ENCODE data around the gene SLC25A13. TPM values are rescaled to one million over a fixed set of nuclear protein-coding genes. Genes with fewer than 3 reads are reported as not detected.

Gene SLC25A13
- total RNA-seq, 1 experiment from 2014 or later: 71.7 TPM

DNA sequence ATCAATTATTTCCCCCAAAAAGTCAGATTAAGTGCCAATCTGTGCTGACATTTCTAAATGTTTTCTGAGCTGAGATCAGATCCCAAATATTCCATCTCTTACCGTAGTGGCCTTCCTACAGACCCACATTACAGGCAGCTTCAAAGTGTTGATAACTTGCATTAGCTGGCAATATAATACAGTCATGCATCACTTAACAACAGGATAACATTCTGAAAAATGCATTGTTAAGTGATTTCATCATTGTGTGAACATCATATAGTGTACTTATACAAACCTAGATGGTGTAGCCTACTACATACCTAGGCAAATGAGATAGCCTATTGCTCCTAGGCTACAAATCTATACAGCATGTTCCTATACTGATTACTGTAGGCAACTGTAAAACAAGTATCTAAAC, 22.4 kb downstream of the SLC25A13 start:
- Histone ChIP-seq H2BK20ac (ENCODE audit: low read depth, low read length, poor library complexity, severe bottlenecking) (no peak overlapping the region), H2BK12ac (ENCODE audit: insufficient read length, low read depth, low read length) (no peak overlapping the region), H3K4me1 (ENCODE audit: insufficient read depth, low read length) (no peaks in the 10 kb centered on the region), H3K27me3 (ENCODE audit: insufficient read depth, low read length) (no peaks in the 10 kb centered on the region), H2AFZ (ENCODE audit: low read length) (no peak overlapping the region), H2BK120ac (ENCODE audit: low read depth, low read length, poor library complexity, severe bottlenecking) (no peak overlapping the region), H2AK5ac (ENCODE audit: insufficient read length, low read length) (no peak overlapping the region), H2BK15ac (ENCODE audit: low read depth, low read length) (no peak overlapping the region), H3K9ac (ENCODE audit: extremely low read depth, insufficient read length, low read length) (no peak overlapping the region), H4K5ac (ENCODE audit: insufficient read length, low read depth, low read length) (no peak overlapping the region), H3K79me2 (ENCODE audit: insufficient read depth, low read length) (peaks cover 1% of the 10 kb centered on the region; the same call in 1 of the 2 replicates), H3K9me3 (ENCODE audit: control insufficient read depth, low read depth, low read length) (no peaks in the 10 kb centered on the region), H3K14ac (ENCODE audit: insufficient read depth, low read length) (no peak overlapping the region), H3K23me2 (ENCODE audit: insufficient read length, low read depth, low read length, poor library complexity, severe bottlenecking) (no peaks in the 10 kb centered on the region), H4K20me1 (ENCODE audit: control insufficient read depth, insufficient read depth, insufficient read length) (no peaks in the 10 kb centered on the region), H4K8ac (replicated peaks; ENCODE audit: insufficient read length, low read depth, low read length) (no peak overlapping the region), H3K4ac (ENCODE audit: low read depth, low read length) (no peak overlapping the region), H4K91ac (ENCODE audit: insufficient read length, low read depth, low read length) (no peak overlapping the region), H3K79me1 (ENCODE audit: insufficient read depth, low read depth, low read length, poor library complexity, severe bottlenecking) (peaks cover 3% of the 10 kb centered on the region), H3K18ac (ENCODE audit: insufficient read length, low read depth, low read length) (no peak overlapping the region), H3K23ac (ENCODE audit: insufficient read length, low read depth, low read length) (no peak overlapping the region), H3K27ac (ENCODE audit: insufficient read length, low read depth, low read length) (no peak overlapping the region), H3K56ac (ENCODE audit: insufficient read length, low read depth, low read length) (no peak overlapping the region), H3K4me2 (ENCODE audit: insufficient read depth, insufficient read length, low read length) (no peak overlapping the region), H2BK5ac (ENCODE audit: insufficient read length, low read length) (no peak overlapping the region), H3T11ph (ENCODE audit: low read length) (no peak overlapping the region)
- Mint-ChIP-seq H3K9me3 (peaks cover 3 to 4% of the 10 kb centered on the region in 2 experiments; a peak in 3 of 5 replicates), H3K27ac (no peak overlapping the region), H3K4me3 (no peak overlapping the region), H3K27me3 (ENCODE audit: low read depth) (no peaks in the 10 kb centered on the region), H3K36me3 (ENCODE audit: insufficient read depth in 1 of 3, low read depth in 3 of 3) (peaks cover 15 to 20% (median 17%) of the 10 kb centered on the region in 3 experiments), H3K4me1 (peaks cover 3 to 4% of the 10 kb centered on the region in 2 experiments; a peak in 3 of 4 replicates)
- TF ChIP-seq, protein P1, sequence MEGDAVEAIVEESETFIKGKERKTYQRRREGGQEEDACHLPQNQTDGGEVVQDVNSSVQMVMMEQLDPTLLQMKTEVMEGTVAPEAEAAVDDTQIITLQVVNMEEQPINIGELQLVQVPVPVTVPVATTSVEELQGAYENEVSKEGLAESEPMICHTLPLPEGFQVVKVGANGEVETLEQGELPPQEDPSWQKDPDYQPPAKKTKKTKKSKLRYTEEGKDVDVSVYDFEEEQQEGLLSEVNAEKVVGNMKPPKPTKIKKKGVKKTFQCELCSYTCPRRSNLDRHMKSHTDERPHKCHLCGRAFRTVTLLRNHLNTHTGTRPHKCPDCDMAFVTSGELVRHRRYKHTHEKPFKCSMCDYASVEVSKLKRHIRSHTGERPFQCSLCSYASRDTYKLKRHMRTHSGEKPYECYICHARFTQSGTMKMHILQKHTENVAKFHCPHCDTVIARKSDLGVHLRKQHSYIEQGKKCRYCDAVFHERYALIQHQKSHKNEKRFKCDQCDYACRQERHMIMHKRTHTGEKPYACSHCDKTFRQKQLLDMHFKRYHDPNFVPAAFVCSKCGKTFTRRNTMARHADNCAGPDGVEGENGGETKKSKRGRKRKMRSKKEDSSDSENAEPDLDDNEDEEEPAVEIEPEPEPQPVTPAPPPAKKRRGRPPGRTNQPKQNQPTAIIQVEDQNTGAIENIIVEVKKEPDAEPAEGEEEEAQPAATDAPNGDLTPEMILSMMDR (conservative IDR thresholded peaks at IDR 0.05): no peak
- no CpG with 5 or more reads among the region's 1 CpG for WGBS (ENCODE audit: extremely low coverage, insufficient read length, low lambda C conversion rate)
- DNase-seq: no peak

Measured in H9 (cell line).